ENCODE measurements around the gene LUZP1.
"Not testable (repeated sequence)": the region's sequence is repeated elsewhere in the genome, so short reads cannot be mapped to it uniquely, and the experiment has no call there.

The LUZP1 gene

DNA sequence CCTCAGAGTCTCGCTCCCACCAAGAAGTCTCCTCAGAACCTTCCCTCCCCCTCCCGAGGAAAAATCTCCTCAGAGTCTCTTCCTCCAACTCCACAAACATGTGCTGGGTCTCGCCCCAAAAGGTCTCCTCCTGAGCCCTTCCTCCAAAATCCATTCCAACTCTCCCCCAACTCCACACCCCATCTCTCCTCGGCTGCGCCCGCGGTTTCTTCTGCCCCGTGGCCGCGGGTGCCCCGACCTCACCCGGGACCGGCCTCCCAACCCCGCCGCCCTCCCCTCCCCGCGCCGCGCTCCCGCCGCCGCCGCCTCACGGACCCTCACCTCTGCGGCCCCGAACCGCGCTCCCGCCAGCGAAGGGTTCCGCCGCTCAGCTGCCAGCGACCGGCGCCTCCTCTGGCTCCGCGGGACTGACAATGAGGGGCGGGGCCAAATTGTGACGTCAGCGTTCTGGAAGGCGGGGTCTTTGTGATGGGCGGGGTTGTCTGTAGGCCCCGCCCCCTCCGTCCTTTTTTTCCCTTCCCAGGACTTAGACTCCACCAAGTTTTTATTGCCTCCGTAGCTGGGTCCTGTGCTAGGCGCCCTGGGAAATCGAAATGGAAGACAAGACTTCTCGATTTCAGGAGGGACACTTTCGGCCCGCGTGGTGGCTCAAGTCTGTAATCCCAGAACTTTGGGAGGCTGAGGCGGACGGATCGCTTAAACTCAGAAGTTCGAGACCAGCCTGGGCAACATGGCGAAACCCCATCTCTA lies at the start of gene LUZP1:
LUZP1 (minus strand) TSS at position 412 of the 750 bp plus-strand sequence.
- DNase-seq: no peak

DNA sequence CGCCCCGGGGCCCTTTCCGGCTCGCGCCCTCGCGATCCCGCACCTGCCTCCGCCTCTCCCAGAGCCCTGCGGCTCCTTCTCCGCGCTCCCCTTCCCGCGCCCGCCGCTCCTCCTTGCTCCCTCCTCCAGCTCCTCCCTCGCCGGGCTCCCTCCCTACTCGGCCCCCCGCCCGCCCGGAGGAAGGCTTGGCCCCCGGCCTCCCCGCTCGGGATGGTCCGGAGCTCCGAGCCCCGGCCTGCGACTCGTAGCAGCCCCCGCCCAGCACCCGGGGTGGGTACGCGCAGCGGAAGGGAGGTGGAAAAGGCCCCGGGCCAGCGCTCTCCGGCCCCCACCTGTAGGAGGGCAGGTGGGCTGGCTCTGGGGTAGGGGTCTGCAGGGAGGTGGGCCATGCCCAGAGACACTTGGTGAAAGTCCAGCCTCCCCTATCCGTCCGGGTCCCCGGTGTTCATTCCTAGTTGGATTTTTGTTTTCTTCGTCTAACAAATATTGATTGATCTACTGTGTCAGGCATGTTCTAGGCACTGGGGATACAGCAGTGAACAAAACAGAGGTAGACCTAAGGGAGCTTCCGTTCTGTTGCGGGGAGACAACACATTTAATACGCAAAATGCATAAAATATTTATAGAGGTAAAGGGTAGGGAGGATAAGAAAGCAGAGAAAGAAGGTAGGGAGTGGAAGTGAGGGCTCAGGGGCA lies 48.9 kb upstream of the LUZP1 start, which contains the start of gene HTR1D:
HTR1D (minus strand) TSS at position 82 of the 695 bp plus-strand sequence. CDS start 23,283 bp downstream, outside the sequence.
- no peak for DNase-seq

DNA sequence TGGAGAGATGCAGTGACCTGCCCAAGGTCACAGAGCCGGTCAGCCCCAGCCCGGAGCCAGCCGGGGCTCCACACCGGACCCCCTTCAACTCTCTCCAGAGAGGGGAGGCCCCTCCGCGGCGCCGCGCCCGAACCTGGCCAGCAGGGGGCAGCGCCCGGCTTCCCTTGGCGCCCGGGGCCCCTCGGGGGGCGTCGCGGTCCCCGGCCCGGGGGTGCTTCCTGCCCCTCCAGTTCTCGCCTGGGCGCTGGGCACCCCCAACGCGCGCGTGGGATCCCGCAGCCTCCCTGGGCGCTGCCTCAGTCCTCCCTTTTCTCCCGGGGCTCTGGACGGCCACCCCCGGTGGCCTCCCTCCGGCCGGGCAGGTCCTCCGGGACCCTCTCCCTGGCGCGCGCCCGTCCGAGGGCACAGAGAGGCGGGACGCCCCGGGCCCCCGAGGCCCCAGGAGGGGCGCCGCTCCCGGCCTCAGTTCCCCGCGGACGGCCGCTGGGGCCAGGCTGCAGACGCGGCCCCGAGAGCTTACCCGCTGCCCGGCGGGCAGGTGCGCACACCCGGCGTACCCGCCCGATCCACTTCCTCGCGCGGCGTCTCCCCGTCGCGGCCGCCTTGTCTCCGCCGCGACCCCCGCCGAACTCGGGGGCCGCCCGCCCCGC lies 48.2 kb upstream of the LUZP1 start:
- no peak for DNase-seq

DNA sequence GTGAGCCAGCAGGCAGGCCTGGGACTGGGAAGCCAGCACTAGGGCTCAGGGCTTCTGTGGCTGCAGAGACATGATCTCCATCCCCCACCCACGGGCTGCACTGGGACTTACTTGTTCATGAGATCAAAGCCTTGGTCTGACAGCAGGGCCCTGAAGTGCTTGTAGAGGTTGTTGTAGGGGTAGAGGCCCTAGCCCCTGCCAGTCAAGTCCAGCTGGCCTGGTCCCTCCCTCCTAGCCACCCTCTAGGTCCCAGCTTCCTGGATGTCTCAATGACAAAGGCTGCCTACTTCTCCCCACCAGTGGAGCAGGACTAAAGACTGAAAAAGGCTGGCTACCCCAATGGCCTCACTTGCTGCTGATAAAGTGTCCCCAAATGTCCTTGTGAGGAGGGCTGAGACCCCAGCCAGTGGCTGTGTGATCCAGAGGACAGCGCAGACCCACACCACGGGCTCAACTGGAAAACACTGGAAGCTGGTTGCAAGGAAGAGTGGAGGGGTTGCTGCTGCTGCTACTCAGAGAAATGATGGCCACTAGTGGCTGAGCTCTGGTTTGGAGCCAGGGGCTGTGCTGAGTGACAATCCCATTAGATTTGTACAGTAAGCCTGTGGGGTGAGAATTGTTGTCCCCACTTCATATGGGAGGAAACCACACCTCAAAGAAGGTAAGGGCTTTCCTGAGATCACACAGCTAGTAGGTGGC lies 47.2 kb upstream of the LUZP1 start:
- no peak for DNase-seq

DNA sequence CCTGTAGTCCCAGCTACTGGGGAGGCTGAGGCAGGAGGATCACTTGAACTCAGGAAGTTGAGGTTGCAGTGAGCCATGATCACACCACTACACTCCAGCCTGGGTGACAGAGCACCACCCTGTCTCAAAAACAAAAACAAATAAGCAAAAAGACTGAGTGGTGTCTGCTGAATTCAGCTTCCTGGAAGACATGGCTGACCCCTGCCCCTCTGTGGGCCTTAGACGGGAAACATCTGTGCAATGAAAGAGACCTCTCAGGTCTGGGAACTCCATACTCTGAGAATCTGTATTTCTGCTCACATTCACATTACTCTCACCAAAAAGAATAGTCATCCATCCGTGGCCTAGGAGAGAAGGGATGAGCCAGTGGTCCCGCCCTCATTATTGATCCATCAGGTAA lies 46.6 kb upstream of the LUZP1 start:
- DNase-seq: no peak

DNA sequence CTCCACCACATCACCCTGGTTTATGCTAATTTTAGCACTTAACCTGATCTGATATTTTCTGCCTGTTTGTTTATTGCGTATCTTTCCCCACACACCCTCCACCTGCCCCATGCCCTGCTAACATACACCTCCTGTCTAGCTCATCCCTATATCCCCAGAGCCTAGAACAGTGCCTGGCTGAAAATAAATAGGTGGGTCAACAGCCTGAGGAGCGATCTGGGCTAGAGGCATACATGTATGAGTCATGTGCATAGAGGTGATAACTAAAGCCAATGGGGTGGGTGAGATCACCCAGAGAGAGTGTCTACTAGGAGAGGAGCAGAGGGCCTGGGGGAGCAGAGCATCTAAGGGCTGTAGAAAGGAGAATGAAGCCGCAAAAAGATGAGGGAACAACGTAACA lies 46.0 kb upstream of the LUZP1 start:
- DNase-seq: no peak

DNA sequence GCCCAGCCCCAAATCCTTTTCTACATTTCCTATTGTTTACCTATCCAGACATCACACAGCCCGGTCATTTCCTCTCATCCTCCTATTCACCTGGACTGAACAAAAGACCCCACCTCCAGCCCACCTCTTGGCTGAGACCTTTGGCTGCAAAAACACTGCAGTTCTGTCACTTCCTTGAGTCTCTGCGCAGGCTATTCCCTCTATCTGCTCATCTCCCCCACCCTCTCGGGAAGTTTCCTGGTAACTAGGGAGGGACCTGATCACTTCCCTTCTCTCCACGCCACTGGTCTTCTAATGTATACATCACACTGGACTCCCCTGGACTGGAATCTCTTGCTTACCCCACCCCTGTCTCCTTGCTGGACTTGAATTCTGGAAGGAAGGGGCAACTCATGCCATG lies 43.3 kb upstream of the LUZP1 start:
- DNase-seq: no peak

DNA sequence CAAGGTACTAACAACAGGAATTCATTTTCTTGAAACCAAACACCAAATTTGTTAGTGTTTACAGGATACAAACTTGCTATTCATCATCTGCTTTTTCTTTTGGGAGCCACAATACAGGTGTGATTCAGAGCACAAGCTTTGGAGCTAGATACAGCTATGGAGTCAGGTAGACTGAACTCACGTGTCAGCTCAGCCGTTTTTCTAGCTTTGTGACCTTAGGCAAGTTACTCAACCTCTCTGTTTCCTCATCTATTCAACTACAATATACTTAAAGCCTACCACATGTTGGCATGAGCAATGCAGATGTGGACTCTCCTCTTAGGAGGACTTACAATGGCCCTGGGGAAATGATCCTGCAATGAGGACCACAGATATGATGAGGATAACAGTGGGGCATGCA lies 42.3 kb upstream of the LUZP1 start:
- no peak for DNase-seq

DNA sequence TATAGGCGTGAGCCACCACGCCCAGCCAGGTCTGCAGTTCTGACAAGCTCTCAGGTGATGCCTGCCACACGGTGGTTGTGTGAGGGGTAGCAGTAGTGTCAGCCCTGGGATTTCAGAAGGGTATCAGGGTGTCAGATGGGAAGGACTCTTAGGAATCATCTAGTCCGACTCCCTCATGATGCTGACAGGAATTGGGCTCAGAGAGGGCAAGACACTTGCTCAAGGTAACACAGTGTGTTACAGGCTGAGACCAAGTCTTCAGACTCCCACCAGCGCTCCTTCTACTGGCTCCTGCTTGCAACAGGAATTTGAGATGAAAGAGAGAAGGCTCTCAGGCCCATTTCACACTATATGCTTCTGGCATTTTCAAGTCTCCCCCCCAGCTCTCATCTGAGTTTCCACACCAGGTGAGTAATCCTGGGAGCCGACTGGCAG lies 41.7 kb upstream of the LUZP1 start:
- DNase-seq: no peak

DNA sequence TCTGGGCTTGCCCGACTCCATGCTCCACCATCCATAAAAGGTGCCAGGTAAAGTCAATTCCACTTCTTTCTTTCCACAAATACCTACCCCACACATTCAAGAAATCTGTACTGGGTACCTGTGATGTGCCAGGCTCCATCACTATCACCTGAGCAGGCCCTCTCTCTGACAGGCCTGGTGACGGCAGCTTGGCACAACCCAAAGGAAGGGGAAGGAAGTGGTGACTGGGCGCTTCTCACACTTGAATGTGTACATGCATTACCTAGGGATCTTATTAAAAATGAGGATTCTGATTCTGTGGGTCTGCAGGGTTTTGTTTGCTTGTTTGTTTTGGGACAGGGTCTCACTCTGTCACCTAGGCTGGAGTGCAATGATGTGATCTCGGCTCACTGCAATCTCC lies 41.1 kb upstream of the LUZP1 start:
- DNase-seq: no peak

DNA sequence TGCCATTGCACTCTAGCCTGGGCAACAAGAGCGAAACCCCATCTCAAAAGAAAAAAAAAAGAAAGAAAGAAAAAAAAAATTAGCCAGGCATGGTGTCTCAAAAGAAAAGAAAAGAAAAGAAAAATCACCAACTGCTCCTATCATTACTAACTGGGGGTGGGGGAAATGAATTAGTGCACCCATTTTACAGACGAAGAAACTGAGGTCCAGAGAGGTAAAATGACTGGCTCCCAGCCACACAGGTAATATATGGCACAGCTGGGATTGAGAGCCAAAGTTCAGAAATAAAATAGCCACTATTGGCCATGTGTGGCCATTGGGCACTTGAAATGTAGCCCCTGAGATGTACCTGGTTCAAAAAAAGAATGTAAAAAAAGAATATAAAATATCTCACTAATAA lies 39.9 kb upstream of the LUZP1 start:
- DNase-seq: no peak

DNA sequence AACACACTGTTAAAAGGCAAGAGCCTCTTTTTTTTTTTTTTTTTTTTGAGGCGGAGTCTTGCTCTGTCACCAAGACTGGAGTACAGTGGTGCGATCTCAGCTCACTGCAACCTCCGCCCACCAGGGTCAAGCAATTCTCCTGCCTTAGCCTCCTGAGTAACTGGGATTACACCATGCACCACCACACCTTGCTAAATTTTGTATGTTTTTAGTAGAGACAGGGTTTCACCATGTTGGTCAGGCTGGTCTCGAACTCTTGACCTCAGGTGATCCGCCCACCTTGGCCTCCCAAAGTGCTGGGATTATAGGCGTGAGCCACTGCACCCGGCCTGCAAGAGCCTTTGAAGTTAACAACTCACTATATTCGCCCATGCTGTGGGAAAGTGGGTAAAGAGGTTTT lies 39.1 kb upstream of the LUZP1 start:
- DNase-seq: not testable (repeated sequence)

DNA sequence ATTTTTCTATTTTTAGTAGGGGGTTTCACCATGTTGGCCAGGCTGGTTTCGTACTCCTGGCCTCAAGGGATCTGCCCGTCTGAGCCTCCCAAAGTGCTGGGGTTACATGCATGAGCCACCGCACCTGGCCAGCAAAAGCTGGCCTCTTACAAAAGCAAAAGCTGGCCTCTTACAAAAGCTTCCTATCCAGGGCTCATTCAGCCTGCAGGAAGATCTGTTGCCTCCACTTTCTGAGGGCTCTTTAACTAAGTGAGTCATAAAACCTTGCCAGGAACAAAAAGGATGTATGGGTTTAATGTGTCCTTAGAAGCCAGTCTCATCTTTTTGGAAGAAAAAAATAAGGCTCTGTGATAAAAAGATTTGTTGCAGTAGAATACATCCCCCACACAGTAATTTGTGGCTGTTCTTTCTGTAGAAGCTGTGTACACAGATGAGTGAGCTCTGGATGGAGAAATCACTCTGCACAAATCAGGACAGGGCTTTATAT lies 33.6 kb upstream of the LUZP1 start:
- DNase-seq: no peak

DNA sequence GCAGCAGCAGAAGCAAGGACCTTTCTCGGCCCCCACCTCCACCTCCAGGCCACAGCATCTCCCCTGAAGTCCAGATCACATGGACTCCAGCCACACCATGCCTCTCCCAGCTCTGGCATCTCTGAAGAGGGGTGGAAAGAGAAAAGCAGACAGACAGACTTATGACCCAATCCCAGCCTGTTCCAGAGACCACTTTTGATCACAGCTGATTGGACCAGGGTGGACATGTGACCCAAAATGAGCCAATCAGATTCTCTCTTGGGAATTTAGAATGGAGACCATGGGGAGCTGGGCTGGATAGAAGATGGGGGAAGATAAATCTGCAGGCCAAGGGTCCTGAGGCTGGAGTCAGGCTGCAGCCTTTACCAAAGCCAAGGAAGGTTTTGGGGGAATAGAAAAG lies 32.2 kb upstream of the LUZP1 start:
- no peak for DNase-seq

DNA sequence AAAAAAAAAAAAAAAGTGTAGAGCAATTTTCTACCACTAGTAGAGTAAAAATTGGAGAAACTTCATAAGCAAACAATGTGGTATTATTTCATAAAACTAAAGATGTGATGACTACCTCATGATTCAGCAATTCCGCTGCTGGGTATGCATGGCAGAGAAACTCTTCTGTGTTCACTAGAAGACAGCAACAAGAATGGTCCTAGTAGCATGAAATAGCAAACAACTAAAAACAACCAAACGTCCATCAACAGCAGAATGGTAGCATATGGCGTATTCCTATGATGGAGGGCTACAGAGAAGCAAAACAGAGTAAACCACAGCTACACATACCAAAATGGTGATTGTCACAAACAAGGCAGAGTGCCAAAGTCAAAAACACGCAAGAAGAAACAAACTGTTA lies 29.7 kb upstream of the LUZP1 start:
- DNase-seq: no peak

DNA sequence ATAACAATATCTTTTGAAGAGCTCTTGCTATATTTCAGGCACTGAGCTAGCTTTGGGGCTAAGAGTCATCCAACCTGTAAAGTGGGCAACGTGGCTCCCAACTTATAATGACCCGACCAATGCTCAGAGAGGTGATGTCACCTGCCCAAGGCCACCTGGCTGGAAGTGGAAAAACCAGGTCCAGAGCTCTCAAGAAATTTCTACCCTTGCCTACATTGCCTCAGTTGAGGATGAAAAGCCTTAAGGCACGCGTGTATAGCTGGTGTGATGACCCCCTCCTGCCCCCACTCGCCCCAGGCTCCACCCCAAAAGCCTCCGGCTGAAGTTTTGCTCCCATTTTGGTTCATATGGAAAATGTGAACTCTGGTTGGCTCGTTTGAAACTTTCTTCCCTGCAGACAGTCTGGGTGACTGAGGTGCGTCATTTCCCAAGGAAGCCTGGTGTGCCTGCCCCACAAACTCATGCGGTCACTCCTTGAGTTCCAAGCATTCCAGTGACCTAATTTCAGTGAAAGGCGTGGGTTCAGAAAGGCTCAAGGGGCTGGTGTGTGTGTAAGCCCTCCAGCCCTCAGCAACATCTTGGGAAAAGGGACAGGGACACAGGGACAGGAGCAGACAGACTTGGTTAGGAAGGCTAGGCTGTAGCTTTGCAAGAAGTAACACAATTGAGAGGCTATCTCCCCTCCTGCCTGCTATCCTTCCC lies 28.1 kb upstream of the LUZP1 start:
- DNase-seq: no peak

DNA sequence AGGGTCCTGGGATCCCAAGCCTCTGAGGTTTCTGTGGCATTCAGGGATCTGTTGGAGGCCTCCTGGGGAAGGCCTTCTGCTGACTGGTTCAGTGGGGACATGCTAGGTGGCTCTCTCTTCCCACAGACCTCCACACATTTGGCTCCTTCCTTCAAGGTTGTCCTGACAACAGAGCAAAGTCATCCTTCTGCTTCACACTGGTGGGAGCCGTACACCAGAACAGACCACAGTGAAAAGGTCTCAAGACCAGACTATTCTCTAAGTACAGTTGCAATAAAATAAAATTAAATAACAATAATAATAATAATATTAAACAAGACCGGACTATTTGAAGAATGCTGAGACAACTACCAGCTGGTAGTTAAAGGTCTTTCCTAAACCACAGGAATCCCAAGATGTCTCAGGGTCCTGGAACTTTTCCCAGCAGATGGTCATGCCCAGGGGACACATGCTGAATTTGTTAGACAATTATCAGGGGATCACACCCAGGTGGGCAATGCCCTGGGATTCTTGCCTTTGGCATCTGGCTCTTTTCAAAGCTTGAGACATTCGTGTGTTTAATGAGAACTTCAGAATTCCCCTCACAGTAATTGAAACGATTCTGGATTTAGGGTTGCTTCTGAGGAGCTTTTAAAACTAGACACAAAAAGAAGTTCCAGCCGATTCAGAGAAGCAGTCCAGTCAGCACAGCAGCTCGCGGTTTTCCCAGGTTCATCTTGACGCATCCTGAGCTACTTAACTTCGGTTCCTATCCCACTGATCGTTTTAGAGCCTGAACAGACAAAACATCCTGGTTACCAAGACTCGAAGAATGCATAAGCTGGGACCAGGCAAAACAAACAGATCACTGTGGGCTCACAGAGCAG lies 25.7 kb upstream of the LUZP1 start:
- DNase-seq: no peak

DNA sequence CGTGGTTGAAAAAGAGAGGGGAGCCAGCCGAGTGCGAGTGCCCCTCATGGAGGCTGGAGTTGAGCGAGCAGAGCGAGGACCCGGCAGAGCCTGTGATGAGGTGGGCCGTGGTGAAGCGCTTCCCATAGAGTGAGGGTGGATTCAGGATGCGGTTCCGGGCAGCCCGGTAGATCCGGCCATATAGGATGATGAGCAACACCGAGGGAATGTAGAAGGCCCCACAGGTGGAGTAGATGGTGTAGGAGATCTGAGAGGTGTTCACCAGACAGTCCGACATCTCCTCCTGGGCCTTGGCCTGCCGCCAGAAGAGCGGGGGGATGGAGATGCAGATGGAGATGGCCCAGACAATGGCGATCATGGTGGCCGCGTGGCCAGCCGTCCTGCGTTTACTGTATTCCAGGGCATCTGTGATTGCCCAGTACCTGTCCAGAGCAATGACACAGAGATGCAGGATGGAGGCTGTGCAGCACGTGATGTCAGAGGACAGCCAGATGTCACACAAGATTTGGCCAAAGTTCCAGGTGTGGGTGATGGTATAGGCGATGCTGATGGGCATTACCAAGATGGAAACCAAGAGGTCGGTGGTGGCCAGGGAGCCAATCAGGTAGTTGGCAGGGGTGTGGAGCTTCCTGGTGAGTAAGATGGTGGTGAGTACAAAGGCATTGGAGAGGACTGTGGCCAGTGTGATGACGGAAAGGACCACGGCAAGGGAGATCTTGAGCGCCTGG lies 24.9 kb upstream of the LUZP1 start:
- no peak for DNase-seq

DNA sequence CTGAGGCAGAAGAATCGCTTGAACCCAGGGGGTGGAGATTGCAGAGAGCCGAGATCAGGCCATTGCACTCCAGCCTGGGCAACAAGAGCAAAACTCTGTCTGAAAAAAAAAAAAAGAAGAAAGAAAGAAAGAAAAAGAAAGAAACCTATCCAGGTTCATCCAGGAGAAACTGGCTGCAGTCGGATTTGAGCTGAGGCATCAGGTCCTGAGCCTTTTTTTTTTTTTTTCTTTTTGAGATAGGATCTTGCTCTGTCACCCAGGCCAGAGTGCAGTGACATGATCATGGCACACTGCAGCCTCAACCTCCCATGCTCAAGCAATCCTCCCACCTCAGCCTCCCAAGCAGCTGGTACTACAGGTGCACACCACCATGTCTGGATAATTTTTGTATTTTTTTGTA lies 22.5 kb upstream of the LUZP1 start:
- DNase-seq: no peak

DNA sequence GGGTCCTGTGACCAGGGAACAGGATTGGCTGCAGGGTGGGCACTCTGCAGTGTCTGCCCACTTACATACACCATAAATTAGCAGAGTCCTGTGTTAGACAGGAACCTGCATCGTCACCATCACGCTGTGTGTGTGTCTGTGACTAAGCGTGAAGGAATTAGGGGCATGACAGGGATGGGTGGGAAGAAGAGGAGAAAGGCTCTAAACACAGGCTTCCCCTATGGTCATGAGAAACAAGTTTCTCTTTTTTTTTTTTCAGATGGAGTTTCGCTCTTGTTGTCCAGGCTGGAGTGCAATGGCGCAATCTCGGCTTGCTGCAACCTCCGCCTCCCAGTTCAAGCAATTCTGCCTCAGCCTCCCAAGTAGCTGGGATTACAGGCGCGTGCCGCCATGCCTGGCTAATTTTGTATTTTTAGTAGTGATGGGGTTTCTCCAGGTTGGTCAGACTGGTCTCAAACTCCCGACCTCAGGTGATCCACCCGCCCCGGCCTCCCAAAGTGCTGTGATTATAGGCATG lies 20.3 kb upstream of the LUZP1 start:
- not testable (repeated sequence) for DNase-seq

Data from NCI-H187 treated with DMSO at 0.1 percent for 48 hours (cell line).